ENCODE results near the gene LCMT1. TPM values are rescaled to one million over a fixed set of nuclear protein-coding genes. Genes with fewer than 3 reads are reported as not detected.

LCMT1 gene
- total RNA-seq, 2 donors from 2014 or later = 66.9 to 68.6 TPM

DNA sequence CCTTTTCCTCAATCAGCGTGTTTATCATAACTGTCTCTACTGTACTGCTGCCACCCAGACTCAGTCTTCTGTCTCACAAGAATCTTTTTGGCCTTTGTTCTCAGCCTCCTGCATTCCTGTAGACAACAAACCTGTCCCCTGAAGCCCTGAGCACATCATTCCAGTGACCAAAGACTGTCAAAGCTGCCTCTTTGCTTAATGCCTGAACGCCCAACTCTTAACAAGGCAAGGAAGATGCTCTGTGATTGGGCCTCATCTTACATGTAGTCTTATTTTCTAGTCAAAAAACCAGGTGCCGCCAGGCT is 75.9 kb downstream of the LCMT1 start:
- no peaks in the 10 kb centered on the region for H3K27me3 Mint-ChIP-seq (ENCODE audit: insufficient read depth)

DNA sequence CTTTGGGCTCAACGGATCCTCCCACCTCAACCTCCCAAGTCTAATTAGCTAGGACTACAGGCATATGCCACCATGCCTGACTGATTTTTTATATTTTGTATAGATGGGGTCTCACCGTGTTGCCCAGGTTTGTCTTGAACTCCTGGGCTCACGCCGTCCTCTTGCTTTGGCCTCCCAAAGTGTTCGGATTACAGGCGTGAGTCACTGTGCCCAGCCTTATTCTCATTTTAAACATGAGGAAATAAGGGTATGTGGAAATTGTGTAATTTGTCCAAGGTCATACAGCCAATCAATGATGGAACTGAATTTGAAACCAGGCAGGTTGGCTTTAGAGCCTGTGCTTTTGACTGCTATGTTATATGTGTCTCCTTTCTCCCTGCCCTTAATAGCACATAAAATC is 77.8 kb downstream of the LCMT1 start:
- no peaks in the 10 kb centered on the region for H3K36me3 Mint-ChIP-seq (ENCODE audit: low read depth)
- no peak overlapping the region for H3K27ac Mint-ChIP-seq
- Histone ChIP-seq H3K27me3 (ENCODE audit: control insufficient read depth, insufficient read depth, low read length, poor library complexity, severe bottlenecking) (no peaks in the 10 kb centered on the region), H3K9ac (ENCODE audit: extremely low read depth, low read length, poor library complexity, severe bottlenecking) (no peak overlapping the region), H3K4me3 (ENCODE audit: low read length) (no peak overlapping the region), H3K27ac (ENCODE audit: low read depth, low read length) (no peak overlapping the region), H3K36me3 (ENCODE audit: control insufficient read depth, insufficient read depth, low read length) (no peaks in the 10 kb centered on the region), H3K4me1 (ENCODE audit: control insufficient read depth, insufficient read depth, low read length) (no peaks in the 10 kb centered on the region), H3K9me3 (ENCODE audit: control insufficient read depth, low read length) (no peaks in the 10 kb centered on the region)
- 73 to 94% methylated on average over 3 to 6 of the region's 6 CpGs for WGBS, 2 experiments (ENCODE audit: insufficient coverage in 1 of 2, insufficient read length in 1 of 2)
- no peaks in the 10 kb centered on the region for H3K4me1 Mint-ChIP-seq
- TF ChIP-seq, protein P1, sequence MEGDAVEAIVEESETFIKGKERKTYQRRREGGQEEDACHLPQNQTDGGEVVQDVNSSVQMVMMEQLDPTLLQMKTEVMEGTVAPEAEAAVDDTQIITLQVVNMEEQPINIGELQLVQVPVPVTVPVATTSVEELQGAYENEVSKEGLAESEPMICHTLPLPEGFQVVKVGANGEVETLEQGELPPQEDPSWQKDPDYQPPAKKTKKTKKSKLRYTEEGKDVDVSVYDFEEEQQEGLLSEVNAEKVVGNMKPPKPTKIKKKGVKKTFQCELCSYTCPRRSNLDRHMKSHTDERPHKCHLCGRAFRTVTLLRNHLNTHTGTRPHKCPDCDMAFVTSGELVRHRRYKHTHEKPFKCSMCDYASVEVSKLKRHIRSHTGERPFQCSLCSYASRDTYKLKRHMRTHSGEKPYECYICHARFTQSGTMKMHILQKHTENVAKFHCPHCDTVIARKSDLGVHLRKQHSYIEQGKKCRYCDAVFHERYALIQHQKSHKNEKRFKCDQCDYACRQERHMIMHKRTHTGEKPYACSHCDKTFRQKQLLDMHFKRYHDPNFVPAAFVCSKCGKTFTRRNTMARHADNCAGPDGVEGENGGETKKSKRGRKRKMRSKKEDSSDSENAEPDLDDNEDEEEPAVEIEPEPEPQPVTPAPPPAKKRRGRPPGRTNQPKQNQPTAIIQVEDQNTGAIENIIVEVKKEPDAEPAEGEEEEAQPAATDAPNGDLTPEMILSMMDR (conservative IDR thresholded peaks at IDR 0.05) = no peak
- no peak overlapping the region for H3K4me3 Mint-ChIP-seq
- H3K9me3 Mint-ChIP-seq = no peaks in the 10 kb centered on the region
- no peaks in the 10 kb centered on the region for H3K27me3 Mint-ChIP-seq (ENCODE audit: insufficient read depth)
- no peak for DNase-seq

More for the DNA sequence above, 75.9 kb downstream of the LCMT1 start:
- Mint-ChIP-seq H3K4me3 (no peak overlapping the region), H3K36me3 (ENCODE audit: low read depth) (no peaks in the 10 kb centered on the region), H3K4me1 (no peaks in the 10 kb centered on the region), H3K27ac (no peak overlapping the region), H3K9me3 (no peaks in the 10 kb centered on the region)
- no peak overlapping the region for H3K9ac ChIP-seq (ENCODE audit: extremely low read depth, low read length, poor library complexity, severe bottlenecking)
- no peak overlapping the region for H3K27ac ChIP-seq (ENCODE audit: low read depth, low read length)
- no peak overlapping the region for H3K4me3 ChIP-seq (ENCODE audit: low read length)
- no peak for DNase-seq
- no peaks in the 10 kb centered on the region for H3K4me1 ChIP-seq (ENCODE audit: control insufficient read depth, insufficient read depth, low read length)
- TF ChIP-seq, protein P1 (conservative IDR thresholded peaks at IDR 0.05) = no peak
- H3K27me3 ChIP-seq (ENCODE audit: control insufficient read depth, insufficient read depth, low read length, poor library complexity, severe bottlenecking) = no peaks in the 10 kb centered on the region
- no peaks in the 10 kb centered on the region for H3K9me3 ChIP-seq (ENCODE audit: control insufficient read depth, low read length)
- no peaks in the 10 kb centered on the region for H3K36me3 ChIP-seq (ENCODE audit: control insufficient read depth, insufficient read depth, low read length)
- 91 to 98% methylated on average over 3 of the region's 3 CpGs for WGBS, 2 experiments (ENCODE audit: insufficient coverage in 1 of 2, insufficient read length in 1 of 2)

DNA sequence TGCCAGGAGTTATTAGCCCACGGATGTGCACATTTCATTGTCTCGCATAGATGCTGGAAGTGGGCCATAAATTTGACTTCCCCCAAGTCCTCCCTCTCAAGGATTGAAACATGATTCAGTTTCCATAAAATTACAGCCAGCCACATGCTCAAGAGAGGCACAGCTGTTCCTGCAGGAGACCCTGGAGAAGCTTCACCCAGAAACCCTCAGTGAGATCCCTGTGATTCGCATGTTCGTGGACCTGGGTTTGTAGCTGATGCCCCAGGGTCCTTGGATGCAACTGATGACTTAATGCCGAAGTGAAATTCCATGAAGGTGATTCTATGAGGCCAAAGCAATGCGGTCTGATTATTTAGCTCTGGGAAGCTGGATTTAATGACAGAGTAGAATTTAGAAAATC is 80.6 kb downstream of the LCMT1 start:
- 92 to 96% methylated on average over 4 to 6 of the region's 6 CpGs for WGBS, 2 experiments (ENCODE audit: insufficient coverage in 1 of 2, insufficient read length in 1 of 2)
- no peaks in the 10 kb centered on the region for H3K36me3 Mint-ChIP-seq (ENCODE audit: low read depth)
- H3K4me3 Mint-ChIP-seq = no peak overlapping the region

More for the DNA sequence above, 80.6 kb downstream of the LCMT1 start:
- DNase-seq = no peak
- Mint-ChIP-seq H3K27ac (no peak overlapping the region), H3K9me3 (no peaks in the 10 kb centered on the region), H3K4me1 (no peaks in the 10 kb centered on the region), H3K27me3 (ENCODE audit: insufficient read depth) (no peaks in the 10 kb centered on the region)
- H3K4me1 ChIP-seq (ENCODE audit: control insufficient read depth, insufficient read depth, low read length) = no peaks in the 10 kb centered on the region
- no peak overlapping the region for H3K4me3 ChIP-seq (ENCODE audit: low read length)
- no peaks in the 10 kb centered on the region for H3K27me3 ChIP-seq (ENCODE audit: control insufficient read depth, insufficient read depth, low read length, poor library complexity, severe bottlenecking)
- no peak overlapping the region for H3K27ac ChIP-seq (ENCODE audit: low read depth, low read length)
- H3K36me3 ChIP-seq (ENCODE audit: control insufficient read depth, insufficient read depth, low read length) = no peaks in the 10 kb centered on the region
- no peak overlapping the region for H3K9ac ChIP-seq (ENCODE audit: extremely low read depth, low read length, poor library complexity, severe bottlenecking)
- no peaks in the 10 kb centered on the region for H3K9me3 ChIP-seq (ENCODE audit: control insufficient read depth, low read length)
- TF ChIP-seq, protein P1 (conservative IDR thresholded peaks at IDR 0.05) = no peak
